Ishikawa (cell line): Measurements from ENCODE around the gene SEMA3B.

Experiments
- CEBPB ChIP-seq: IDR thresholded peaks from 2 replicates; pipeline ENCODE4 v1.6.1; 2012
- MAX ChIP-seq: IDR thresholded peaks from 2 replicates; pipeline ENCODE4 v1.6.1; 2012
- ZBTB7A ChIP-seq: IDR thresholded peaks from 2 replicates; pipeline ENCODE4 v1.6.1; 2012; ENCODE audit warnings: low read depth

GRCh38 chr3:50300681-50301254 is 31.8 kb downstream of the SEMA3B start:
- TF ChIP-seq ZBTB7A (no peak), MAX (no peak), CEBPB (no peak)
